Gastroesophageal sphincter (tissue), 3 donors: ENCODE measurements around the gene B4GALNT2.

Source experiments
- CTCF ChIP-seq, 4 experiments: fragments of 200-600 bp in 2 of 4; fragments of 450-650 bp in 2 of 4; sonication (generic) in 1 of 4; IDR thresholded peaks; one replicate each; pipeline ENCODE4 v1.5.1; 2017 to 2019; ENCODE audit warnings: antibody characterized with exemption in 4 of 4, mild to moderate bottlenecking in 2 of 4, moderate library complexity in 2 of 4
- POLR2AphosphoS5 ChIP-seq: sonication (generic); formaldehyde crosslinking; IDR thresholded peaks from one replicate; pipeline ENCODE4 v1.6.1; 2017; ENCODE audit warnings: antibody characterized with exemption

- no peak for TF ChIP-seq CTCF (IDR thresholded peaks at IDR 0.05)
- TF ChIP-seq POLR2AphosphoS5, result no peak
Measured at GRCh38 chr17:49203796-49204195, 71.2 kb downstream of the B4GALNT2 start.
